GM12864 (cell line): Measurements from ENCODE around the gene LRRC26.
A peak's percentile ranks its signal among the peaks of the same experiment; 100 is the strongest.

Experiments
- DNase-seq: peaks from one replicate; pipeline ENCODE4 v3.0.0-alpha.2; 2011; ENCODE audit warnings: low read depth
- H3K4me3 ChIP-seq: 2 replicates; pipeline ENCODE4 v1.5.1; 2011; ENCODE audit warnings: mild to moderate bottlenecking, low read depth, low read length, control low read depth
- CTCF ChIP-seq: IDR thresholded peaks from 2 replicates; pipeline ENCODE4 v1.5.1; 2011; ENCODE audit warnings: low read depth, mild to moderate bottlenecking, moderate library complexity, low read length, control low read depth, inconsistent platforms; ENCODE audit errors: missing control alignments

Gene LRRC26, protein sequence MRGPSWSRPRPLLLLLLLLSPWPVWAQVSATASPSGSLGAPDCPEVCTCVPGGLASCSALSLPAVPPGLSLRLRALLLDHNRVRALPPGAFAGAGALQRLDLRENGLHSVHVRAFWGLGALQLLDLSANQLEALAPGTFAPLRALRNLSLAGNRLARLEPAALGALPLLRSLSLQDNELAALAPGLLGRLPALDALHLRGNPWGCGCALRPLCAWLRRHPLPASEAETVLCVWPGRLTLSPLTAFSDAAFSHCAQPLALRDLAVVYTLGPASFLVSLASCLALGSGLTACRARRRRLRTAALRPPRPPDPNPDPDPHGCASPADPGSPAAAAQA

DNA sequence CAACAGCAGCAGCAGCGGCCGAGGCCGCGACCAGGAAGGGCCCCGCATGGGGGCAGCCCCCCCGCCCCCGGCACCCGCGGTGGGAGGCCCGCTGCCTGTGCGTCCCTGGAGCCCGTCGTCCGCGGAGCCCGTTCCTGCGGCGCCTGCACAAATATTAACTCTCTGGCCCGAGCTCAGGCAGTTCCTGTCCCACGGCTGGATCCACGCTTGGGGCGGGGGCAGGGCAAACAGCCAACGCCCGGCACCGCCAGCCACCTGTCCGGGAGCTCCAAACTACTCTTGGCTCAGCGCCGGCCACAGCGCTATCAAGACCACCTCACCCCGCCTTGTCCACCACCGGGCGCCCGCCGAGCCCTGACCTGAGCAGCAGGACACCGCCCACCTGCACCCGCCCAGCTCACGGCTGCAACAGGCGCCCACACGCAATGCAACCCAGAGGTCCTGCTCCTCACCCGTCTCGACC is at the start of gene LRRC26:
TSS of gene LRRC26 (minus strand) at position 156 of the 463 bp plus-strand sequence. CDS start at position 48, 108 bp downstream.
- TF ChIP-seq CTCF: no peak
- DNase-seq: no peak
- H3K4me3 ChIP-seq: peak within 1 kb of the TSS; percentile 46

GRCh38 chr9:137218754-137219271 is 49.0 kb upstream of the LRRC26 start:
- no peak overlapping the region for H3K4me3 ChIP-seq
- no peak for DNase-seq
- no peak for TF ChIP-seq CTCF

GRCh38 chr9:137218212-137218753 is 48.4 kb upstream of the LRRC26 start:
- no peak for DNase-seq
- no peak overlapping the region for H3K4me3 ChIP-seq
- TF ChIP-seq CTCF: no peak

DNA sequence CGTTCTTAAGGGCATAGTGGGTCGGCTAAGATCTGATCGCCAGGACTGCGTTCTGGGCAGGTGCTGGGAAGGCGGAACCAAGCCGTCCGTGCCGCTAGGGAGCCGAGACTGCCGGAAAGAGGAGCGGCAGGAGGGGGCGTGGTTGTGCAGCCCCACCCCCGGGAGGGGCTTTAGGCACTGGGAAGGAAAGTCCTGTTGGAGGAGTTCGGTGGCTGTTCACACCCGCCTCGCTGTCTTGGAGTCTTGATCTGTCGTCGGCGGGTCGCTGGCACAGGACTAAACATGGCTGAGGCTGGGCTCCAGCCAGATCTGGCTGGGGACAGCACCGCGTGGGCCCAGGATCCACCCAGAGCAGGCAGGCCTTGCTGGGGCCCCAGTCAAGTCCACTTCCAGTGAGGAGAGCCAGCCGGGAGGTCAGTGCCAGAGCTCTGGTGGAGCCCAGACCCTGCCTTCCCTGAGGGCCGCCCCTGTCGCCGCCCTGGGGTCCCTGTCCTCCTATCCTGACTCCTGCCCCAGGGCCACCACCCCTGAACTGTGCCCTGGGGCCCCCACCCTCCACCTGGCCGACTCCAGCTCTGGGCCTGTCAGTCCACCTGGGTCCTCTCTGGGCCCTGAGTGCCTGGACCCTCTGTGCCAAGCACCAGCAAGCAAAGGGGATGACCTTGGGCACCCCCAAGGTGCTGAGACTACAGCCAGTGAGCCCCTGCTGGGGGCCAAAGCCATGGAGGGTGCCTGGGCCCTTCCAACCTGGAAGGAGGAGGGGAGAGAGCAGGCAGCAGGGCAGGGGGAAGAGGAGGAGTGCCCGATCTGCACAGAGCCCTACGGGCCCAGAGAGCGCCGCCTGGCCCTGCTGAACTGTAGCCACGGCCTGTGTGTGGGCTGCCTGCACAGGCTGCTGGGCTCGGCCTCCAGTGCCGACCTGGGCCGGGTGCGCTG is 47.7 kb upstream of the LRRC26 start:
- H3K4me3 ChIP-seq: no peak overlapping the region
- no peak for TF ChIP-seq CTCF
- no peak for DNase-seq

DNA sequence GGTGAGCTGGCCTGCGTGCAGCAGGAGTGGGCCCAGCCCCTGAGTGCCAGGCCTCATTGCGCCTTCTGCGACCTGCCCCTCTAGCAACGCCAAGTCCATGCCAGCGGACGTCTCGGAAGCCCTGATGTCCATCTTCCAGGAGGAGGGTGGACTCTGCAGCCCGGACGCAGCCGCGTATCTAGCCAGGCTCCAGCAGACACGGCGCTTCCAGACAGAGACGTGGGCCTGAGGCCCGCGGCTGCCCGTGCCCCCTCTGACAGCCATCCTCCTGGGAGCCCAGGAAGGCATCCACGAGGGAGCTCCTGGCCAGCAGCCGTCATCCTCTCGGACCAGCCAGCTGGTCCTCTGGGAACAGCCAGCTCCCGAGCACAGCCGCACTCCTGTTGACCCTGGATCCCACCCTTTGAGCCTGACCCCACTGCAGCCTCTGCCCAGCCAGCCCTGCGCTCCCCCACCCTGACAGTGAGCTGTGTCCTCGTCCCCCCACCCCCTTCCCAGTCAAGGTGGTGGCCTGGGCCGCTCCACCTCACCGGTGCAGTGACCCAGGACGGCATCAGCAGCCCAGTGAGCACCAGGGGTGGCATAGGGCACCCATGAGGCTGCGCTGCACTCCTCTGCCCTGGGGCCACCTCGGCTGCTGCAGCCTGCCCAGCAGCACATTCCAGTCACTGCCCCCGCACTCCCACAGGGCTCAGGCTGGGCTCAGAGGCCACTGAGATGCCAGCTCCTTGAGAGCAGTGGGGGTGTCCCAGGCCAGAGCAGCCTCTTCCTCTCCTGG is 46.5 kb upstream of the LRRC26 start:
- TF ChIP-seq CTCF: no peak
- no peak for DNase-seq
- H3K4me3 ChIP-seq: no peak overlapping the region
